SK-N-DZ (cell line): ENCODE data around the gene NEGR1.

ENCODE experiments used
- DNase-seq: peaks from one replicate; pipeline ENCODE4 v3.0.0-alpha.2; 2015; ENCODE audit warnings: low spot score

The NEGR1 gene

DNA sequence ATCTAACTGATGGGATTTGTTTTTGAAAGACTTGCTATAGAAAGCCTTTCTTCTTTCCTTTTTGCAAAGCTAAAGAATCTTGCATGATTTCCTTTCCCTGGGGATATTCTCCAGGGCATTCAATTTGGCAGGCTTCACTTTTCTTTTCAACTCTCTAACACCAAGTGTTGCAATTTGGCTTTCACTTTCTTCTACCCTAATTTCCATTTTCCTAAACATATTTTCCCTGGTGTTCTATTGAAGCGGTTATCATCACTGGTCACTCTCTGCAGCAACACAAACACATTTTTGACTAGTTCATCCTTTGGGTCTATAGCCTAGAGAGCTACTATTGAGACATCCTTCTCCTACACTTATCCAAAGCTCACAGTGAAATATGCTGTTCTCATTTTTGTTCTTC, 424.5 kb downstream of the NEGR1 start:
- no peak for DNase-seq

DNA sequence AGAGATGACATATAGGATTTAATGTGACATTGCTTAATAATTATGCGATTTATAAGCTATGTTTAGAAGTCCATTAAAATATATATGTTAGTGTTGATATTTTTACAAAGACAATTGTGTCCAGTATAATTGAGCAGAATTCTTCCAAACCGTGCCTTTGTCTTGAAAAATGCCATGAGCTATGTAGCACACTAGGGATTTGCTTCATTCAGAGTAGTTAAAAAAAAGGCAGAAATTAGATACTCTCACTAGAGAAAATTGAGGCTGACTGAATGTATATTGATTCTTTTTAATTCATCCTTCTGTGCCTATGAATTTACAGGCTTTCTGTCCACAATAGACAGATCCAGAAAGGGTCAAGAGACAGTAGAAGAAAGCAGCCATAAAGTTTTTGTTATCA, 429.0 kb downstream of the NEGR1 start:
- DNase-seq = no peak

DNA sequence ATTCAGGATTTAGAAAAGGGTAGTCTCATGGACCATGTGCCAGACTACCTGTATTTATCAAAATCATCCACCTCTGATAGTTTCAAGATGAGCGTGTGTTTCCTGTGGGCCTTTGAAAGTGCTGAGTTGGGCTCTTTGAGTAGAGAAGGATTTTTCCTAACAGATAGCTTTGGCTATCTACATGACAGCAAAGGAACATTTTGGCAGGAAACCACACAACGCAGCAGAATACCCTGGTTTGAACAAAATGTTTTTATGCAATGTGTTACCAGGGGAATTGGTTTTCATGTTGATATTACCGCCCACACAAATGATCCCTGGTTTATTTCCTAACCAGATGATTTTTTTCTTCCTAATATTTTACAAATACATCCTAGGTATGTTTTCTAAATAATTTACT, 431.4 kb downstream of the NEGR1 start:
- DNase-seq = no peak

DNA sequence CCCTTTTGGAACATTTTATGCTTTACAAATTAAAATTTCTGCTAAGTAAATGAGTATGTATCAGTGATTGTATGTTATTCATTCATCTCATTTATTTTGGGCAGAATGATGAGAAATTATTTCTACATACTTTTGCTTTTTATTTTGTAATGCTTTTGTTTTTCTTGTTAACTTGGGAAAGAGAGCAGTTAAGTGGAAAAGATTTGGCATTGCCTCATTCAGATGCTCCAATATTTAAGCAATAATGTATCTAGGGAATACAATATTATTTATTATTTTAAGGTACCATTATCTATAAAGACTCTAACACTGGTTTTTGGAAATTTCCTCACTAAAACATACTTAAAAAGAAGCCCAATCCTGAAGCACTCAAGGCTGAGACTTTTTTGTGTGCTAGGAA, 431.8 kb downstream of the NEGR1 start:
- no peak for DNase-seq

DNA sequence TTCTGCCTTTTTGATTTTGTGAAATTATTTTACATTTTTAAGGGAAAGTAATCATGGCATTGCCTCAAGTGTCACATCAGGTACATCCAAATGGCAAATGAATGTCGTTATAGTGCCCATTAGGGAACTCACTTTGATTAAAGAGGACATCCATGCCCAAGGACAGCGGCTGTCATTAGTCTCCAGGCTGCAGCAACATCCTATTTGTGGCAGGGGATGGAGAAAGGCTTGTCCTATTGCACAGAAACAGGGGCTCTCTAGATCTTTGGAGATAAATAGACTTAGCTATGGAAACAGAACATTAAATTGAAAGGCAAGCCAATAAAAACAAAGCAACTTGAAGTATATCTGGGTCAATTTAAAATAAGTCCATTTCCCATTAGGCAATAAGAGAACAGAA, 439.3 kb downstream of the NEGR1 start:
- DNase-seq = peak; percentile 37

DNA sequence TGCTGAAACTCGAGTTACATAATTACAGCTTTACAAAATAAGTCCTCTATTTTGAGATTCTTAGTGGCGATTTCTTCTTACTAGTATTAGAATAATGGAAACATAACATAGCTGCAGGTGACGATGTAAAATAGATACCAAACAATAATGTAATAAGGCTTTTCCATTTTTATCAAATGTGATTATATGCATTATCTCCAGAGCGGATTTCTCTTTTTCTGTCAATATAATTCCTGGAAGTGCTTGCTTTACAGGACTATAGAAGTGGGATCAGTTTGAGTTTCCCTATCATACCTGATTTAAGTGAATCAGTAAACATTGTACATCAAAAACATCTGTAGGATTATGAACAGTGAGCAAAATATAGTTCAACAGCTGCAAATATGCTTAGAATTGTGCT, 442.5 kb downstream of the NEGR1 start:
- peak; percentile 23 for DNase-seq

DNA sequence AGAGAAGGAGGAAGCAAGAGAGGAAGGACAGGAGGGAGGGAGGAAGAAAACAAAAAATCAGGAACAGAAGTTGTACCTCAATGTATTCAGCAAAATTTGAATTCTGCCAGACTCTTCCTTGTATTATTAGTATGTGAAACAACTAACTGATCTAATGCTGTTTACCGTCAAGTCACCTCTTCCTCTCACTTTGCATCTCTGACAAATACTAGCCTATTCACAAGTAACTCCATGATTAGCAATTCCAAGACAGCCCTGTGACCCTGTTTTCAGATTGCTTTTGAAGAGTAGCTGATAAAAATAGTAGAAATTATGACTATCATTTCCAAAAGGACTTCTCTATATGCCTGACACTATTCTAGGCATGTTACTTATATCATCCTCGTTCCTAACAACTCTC, 445.4 kb downstream of the NEGR1 start:
- no peak for DNase-seq

DNA sequence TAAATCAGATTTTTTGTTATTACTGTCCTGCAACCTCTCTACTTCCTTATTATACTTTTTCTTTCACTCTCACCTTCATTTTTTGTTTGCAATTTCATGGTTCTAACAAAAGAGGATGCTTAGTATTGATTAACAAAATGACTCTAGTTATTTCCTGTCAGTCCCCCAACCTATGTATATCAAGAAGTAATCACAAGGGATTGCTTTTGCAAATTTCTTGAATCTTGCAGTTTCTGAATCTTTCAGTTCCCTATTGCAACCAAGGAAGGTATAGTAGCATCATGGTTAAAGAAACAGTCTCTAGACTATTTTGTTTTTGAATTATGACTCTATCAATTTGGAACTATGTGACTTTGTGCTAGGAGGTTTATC, 446.9 kb downstream of the NEGR1 start:
- no peak for DNase-seq

DNA sequence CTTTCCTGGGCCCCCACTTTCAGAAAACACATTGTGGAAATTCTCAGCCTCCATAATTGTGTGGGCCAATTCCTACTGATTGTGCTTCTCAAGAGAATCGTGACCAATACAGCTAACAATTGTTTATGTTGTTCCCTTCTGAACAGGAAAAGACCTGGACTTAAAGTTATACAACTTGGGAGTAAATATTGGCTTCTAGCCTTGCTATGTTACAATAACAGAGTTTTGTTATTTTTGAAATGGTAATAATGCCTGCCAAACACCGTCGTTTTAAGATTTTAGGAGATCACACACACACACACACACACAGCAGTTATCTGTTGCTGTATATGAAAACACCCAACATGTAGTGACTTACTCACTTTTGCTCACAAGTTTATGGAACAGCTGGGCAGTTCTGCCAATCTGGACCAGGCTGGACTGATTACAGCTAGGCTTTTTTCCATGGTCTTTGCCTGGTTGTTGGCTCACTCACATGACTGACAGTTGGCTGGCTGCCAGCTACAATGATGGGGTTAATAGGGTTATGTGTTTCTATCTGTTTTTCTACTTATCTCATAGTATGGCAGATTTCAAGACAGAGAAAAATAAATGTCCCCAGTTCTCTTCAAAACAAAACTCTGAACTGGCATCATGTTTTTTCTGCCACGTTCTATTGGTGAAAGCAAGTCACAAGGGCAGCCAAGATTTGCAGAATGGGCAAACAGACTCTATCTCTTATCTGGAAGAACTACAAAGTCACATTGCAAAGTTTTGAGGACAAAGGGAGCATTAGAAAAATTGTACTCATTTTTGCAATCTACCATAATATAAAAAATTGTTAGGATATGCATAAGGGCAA, 447.5 kb downstream of the NEGR1 start:
- DNase-seq = peak; percentile 59

DNA sequence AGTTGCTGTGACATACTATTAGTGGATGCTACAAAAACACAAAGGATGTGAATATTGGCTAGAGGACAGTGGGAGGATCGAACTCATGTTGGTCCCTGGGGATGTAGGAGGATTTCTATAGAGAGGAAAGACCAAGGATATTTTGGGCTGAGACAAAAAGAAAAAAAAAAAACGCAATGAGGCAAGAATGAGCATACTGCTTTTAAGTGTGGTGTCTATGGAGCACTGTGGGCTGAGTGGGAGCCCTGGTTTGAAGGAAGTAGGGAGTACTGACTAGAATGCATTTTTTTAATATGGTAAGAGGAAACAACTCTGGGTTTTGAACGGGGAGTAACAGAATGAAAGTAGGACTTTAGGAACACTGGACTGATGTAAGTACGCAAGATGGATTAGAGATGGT, 450.7 kb downstream of the NEGR1 start:
- DNase-seq = no peak

DNA sequence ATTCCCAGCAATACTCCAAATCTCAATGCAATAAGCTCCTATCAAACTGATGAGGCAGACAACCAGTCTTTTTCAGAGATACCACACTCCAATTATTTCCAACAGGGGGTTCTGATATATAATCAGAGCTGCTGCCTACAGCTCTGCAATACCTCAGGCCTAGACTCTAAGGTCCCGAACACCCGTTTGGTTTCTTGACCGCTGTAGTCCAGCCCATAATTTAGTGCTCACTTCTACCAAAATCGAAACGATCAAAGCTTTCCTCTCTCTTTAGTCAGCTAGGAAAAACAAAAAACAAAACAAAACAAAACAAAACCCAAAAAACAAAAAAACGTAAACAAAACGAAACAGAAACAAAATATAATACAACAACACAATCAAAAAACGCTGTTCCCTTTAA, 453.0 kb downstream of the NEGR1 start:
- no peak for DNase-seq

DNA sequence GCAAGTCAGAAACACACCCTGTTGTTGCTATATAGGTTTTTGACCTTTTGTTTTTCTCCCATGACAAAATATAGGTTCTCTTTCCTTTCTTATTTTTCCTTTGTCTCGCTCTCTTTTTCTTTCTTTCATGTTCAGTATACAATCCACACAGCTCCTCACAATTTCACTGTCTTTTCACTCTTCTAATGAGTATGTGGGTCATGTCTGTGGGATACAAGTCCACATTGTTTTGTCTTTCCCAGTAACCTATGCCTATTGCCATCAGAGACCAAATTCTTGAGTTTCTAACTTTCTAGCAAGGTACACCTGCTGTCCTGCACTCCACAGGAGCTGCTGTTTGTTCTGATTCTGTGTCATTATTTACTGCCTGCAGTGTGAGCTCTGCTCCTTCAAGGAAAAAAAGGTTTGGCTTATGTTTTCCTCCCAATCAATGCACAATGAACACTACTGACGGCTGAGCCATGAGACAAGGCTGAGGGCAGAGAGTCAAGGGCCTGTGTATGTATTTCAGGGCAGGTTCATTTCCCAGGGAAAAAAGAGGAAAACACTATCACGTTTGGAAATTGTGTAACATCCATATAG, 453.8 kb downstream of the NEGR1 start:
- DNase-seq = no peak

DNA sequence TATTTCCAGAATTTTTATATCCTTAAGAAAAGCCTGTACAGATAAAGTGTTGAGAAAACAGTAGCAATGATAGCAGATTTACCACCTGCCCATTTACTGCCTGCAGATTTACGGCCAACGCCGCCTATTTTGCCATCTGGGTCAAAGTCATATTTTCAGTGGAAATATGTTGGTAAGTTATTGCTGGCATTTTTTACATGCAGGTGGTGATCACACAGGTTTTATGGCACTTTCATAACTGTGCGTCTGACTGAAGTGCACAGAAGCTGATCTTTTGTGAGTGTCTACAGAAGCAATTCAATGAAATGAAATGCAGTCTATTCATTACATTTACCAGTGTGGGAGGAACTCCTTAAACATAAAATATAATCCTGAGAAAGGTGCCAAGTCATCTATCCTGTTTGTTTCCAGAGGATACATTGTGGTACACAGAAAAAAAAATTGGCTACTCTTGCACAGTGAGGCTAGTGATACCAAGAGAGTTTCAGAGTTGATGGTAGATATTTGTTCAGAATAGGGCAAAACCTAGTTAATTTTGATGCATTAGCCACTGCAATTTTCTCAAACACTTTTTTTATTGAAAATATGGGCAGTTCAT, 458.5 kb downstream of the NEGR1 start:
- DNase-seq = no peak

DNA sequence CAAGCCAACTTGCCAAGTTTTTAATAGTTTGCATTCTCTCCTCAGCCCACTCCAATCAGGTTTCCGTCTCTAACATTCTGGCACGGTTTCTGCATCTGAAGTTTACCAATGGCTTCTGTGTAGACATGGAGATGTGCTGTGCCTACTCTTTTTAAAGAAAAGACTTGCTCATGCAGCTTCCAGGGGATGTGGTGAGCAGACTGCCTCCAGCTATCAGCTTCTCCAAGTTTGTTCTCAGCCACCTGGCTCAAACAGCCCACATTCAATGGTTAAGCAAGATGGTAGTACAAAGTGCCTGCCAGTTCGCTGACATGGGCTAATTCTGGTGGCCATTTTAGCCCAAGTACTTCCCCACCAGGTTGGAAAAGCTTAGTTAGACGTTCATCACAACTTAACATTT, 465.3 kb downstream of the NEGR1 start:
- DNase-seq = no peak

DNA sequence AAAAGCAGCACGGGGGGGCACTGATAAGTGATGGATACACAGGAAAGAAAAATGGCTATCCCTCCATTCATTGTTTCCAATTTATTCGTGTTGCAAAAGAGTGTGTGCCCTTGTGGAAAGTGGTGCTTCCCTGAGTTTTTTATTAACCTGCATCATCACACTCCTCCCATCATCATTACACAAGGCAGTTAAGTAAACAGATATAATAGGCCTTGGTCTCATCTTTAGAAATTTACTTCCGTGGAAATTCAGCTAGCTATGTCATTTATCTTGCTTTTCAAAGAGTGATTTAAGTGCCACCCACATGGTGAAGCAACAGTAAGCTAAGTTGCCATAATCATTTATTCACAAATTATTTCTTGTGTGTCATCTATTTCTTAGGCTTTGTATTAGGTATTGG, 473.3 kb downstream of the NEGR1 start:
- no peak for DNase-seq

DNA sequence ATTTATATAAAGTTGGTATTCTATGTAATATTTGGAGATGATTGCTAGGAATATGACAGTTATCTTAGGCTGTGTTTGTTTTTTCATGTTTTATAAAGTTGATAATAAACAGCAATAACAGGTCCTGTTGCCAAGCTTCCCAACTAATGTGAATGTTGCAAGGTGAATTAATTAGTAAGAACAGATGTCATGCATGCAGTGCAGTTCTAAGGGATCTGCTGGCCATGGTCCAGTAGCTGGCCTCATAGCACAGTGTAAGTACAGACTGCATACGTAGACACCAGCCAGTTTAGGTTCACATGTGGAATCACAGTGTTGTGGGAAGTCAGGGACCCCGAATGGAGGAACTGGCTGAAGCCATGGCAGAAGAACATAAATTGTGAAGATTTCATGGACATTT, 478.2 kb downstream of the NEGR1 start:
- peak; percentile 2 for DNase-seq

DNA sequence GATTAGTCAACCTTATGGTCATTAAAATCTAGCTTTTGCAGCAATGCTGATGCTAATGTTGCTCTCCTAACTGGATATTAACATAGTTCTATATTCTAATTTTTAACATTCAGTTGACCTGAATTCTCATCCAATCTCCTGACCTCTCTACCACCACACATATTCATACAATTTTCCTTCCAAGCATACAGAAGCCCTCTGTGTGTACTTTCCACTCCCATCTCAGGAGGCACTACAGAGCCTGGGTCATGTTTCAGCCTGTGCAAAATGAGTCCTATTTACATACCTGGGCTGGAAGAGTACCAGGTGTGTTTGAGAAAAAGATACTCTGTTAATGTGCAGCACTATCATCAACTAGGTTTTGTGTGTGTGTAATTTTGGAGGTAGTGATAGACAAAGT, 486.3 kb downstream of the NEGR1 start:
- DNase-seq = no peak

DNA sequence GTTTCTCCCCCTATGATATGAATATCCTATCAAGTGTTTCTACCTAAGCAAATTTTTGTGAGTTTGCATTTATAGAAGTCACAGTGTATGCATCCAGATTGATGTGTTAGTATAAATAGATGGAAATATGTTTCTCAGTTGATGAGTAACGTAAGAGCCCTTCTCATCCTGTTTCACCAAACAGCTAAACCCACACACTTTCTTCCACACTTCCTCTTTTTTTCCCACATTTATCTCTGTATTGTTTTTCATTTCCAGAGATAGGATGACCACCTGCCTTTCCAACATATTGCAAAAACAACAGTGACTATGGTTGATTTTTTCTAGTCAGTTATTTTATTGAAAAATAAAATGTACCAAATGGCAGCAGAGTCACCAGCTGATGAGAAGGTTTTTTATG, 490.1 kb downstream of the NEGR1 start:
- no peak for DNase-seq

DNA sequence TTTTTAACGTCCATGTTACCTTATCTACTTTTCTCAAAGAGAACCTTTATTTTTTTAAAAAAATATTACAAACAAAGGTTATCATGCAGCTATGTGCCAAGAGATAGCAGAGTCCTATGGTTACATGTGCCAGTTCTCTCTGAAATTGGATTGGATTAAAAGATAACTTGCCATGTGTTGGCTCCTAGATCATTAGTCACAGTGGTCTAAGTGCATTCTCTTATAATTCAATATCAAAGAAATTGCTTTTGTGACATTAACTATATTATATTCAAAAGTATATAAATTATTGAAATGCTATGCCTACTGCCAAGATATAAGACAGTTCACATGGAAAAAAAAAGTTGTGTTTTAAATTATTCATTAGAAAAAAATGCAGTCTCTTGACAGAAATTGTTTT, 494.2 kb downstream of the NEGR1 start:
- DNase-seq = peak; percentile 42

DNA sequence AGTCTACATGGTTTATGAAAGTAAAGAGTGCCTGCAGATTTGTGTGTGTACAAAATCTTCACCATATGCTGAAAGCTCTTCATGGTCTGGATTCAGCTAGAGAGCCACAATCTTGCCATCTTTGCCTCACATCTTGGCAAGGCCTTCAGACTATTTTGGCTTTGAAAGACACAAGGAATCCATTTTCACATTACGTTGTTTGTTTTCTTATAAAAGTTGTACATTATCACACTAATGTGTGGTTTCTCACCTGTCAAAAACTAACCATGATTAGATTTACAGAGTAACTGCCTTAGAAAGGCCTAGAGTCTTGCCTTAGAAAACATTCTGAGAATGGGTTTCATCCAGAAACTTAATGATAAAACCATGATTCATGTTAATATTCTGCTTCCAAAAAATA, 494.6 kb downstream of the NEGR1 start:
- DNase-seq = peak; percentile 18

DNA sequence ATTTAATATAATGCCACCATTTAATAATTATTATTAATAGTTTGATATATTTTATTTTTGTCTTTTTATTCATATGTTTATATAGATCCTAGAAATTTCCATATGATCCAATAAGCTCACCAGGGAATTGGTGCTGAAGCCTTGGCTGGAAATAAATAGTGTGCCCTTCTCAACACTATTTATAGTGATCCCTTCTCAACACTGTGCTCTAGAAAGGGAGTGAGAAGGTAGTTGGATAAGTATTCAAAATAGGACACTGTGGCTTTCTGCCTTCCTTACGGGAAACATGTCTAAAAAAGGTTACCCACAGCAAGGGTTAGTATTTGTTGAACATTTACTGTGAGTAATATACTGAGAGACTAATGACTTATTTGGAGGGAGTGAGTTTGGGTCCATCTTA, 496.1 kb downstream of the NEGR1 start:
- no peak for DNase-seq

DNA sequence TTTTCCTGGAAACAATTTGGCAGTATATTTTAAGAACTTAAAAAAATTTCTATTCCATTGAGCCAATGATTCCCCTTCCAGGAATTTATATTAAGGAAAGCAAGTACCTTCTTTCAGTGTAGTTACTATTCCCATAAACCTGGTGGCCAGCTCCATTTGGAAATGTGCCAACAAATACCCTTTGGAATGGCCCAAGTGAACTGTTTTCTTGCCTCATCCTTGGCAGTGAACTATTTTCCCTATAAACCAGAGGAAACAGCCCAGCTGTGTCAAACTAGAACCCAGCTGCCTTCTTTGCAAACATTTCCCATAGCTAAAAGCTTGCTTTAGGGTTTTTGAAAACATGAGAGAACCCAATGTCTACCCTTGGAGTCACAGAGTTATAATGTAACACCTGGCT, 496.9 kb downstream of the NEGR1 start:
- no peak for DNase-seq

DNA sequence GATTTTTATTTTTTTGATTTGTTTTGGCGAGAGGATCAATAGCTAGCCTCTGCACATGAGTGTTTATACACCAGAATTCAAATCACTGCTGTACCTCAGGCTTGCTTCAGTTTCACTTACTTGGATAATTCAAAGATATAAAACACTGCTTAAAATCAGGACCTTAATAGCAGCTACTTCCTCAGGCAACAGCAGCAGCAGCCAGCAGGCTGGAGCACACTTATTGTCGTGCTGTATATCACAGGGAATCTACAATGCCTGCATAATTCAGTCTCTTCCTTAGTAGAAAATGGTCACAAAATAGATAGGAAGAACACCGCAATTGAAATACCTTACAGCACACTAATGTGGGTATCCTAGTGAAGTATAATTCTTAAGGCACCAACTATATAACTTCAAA, 497.3 kb downstream of the NEGR1 start:
- no peak for DNase-seq
